Effector memory CD8-positive, alpha-beta T cell (primary cell): ENCODE data around the gene CNTN4.
"Not testable (repeated sequence)": the region's sequence is repeated elsewhere in the genome, so short reads cannot be mapped to it uniquely, and the experiment has no call there.

ENCODE experiments used
- ATAC-seq: fragments of 150-1000 bp; cut with Tn5 transposase; replicated peaks from 2 replicates; pipeline ENCODE4 v1.10.0; 2021; ENCODE audit warnings: mild to moderate bottlenecking, moderate library complexity
- DNase-seq, 3 experiments: peaks; one replicate each; pipeline ENCODE4 v3.0.0; 2021
- H3K27ac Mint-ChIP-seq, 2 donors: one replicate each; pipeline ENCODE4 v1.8.0; 2022; ENCODE audit warnings: mild to moderate bottlenecking in 2 of 2, mixed read lengths in 2 of 2, moderate library complexity in 2 of 2
- H3K27me3 Mint-ChIP-seq, 2 donors: one replicate each; pipeline ENCODE4 v1.8.0; 2022; ENCODE audit warnings: mixed read lengths in 2 of 2
- H3K36me3 Mint-ChIP-seq: one replicate; pipeline ENCODE4 v1.8.0; 2022; ENCODE audit warnings: mild to moderate bottlenecking, moderate library complexity, mixed read lengths; ENCODE audit not compliant: insufficient read depth
- H3K4me1 Mint-ChIP-seq, 2 donors: one replicate each; pipeline ENCODE4 v1.8.0; 2022; ENCODE audit warnings: low read depth in 2 of 2, mixed read lengths in 2 of 2
- H3K4me3 Mint-ChIP-seq, 2 donors: one replicate each; pipeline ENCODE4 v1.8.0; 2022; ENCODE audit warnings: mild to moderate bottlenecking in 2 of 2, mixed read lengths in 2 of 2, moderate library complexity in 2 of 2
- H3K9me3 Mint-ChIP-seq, 2 donors: one replicate each; pipeline ENCODE4 v1.8.0; 2022; ENCODE audit warnings: mixed read lengths in 2 of 2

The CNTN4 gene

GRCh38 chr3:2879587-2879986 lies 780.9 kb downstream of the CNTN4 start:
- no peak for DNase-seq
- Mint-ChIP-seq H3K4me3 (no peak overlapping the region), H3K4me1 (peaks cover 0 to 4% of the 10 kb centered on the region in 2 donors), H3K27me3 (peaks cover 0 to 7% of the 10 kb centered on the region in 2 donors), H3K9me3 (no peaks in the 10 kb centered on the region), H3K36me3 (no peaks in the 10 kb centered on the region), H3K27ac (no peak overlapping the region)
- ATAC-seq: no peak

GRCh38 chr3:2880218-2880756 lies 781.6 kb downstream of the CNTN4 start:
- no peaks in the 10 kb centered on the region for H3K27me3 Mint-ChIP-seq
- H3K9me3 Mint-ChIP-seq: no peaks in the 10 kb centered on the region
- ATAC-seq (no peak), DNase-seq (no peak)
- H3K4me1 Mint-ChIP-seq: peaks cover 0 to 4% of the 10 kb centered on the region in 2 donors
- no peak overlapping the region for H3K4me3 Mint-ChIP-seq
- H3K27ac Mint-ChIP-seq: no peak overlapping the region
- H3K36me3 Mint-ChIP-seq: no peaks in the 10 kb centered on the region

- no peaks in the 10 kb centered on the region for H3K36me3 Mint-ChIP-seq
These were observed 784.6 kb downstream of the CNTN4 start for GRCh38 chr3:2883283-2883682.

GRCh38 chr3:2888592-2888991 lies 789.9 kb downstream of the CNTN4 start:
- ATAC-seq: no peak
- no peak overlapping the region for H3K27ac Mint-ChIP-seq

More at GRCh38 chr3:2883283-2883682, 784.6 kb downstream of the CNTN4 start:
- no peak for ATAC-seq
- no peak overlapping the region for H3K4me3 Mint-ChIP-seq
- peaks cover 0 to 8% of the 10 kb centered on the region in 2 donors for H3K27me3 Mint-ChIP-seq
- no peak overlapping the region for H3K27ac Mint-ChIP-seq
- H3K4me1 Mint-ChIP-seq: peaks cover 2 to 4% of the 10 kb centered on the region in 2 donors
- DNase-seq: no peak
- no peaks in the 10 kb centered on the region for H3K9me3 Mint-ChIP-seq

GRCh38 chr3:2889736-2890135 lies 791.1 kb downstream of the CNTN4 start:
- peaks cover 0 to 2% of the 10 kb centered on the region in 2 donors for H3K4me1 Mint-ChIP-seq
- ATAC-seq: no peak
- H3K36me3 Mint-ChIP-seq: no peaks in the 10 kb centered on the region
- H3K27me3 Mint-ChIP-seq: peaks cover 8 to 10% of the 10 kb centered on the region in 2 donors
- H3K9me3 Mint-ChIP-seq: no peaks in the 10 kb centered on the region
- H3K27ac Mint-ChIP-seq: no peak overlapping the region
- no peak for DNase-seq
- no peak overlapping the region for H3K4me3 Mint-ChIP-seq

More at GRCh38 chr3:2888592-2888991, 789.9 kb downstream of the CNTN4 start:
- Mint-ChIP-seq H3K27me3 (peaks cover 8 to 10% of the 10 kb centered on the region in 2 donors), H3K4me3 (no peak overlapping the region), H3K36me3 (no peaks in the 10 kb centered on the region), H3K9me3 (no peaks in the 10 kb centered on the region), H3K4me1 (peaks cover 0 to 2% of the 10 kb centered on the region in 2 donors)
- DNase-seq: no peak

- Mint-ChIP-seq H3K27me3 (peaks cover 6 to 9% of the 10 kb centered on the region in 2 donors), H3K4me3 (no peak overlapping the region), H3K36me3 (no peaks in the 10 kb centered on the region), H3K4me1 (no peaks in the 10 kb centered on the region), H3K9me3 (peaks cover 0 to 1% of the 10 kb centered on the region in 2 donors), H3K27ac (no peak overlapping the region)
- no peak for ATAC-seq
- no peak for DNase-seq
These were observed 797.8 kb downstream of the CNTN4 start for GRCh38 chr3:2896308-2896939.

GRCh38 chr3:2897821-2898220 lies 799.2 kb downstream of the CNTN4 start:
- Mint-ChIP-seq H3K27me3 (peaks cover 0 to 12% of the 10 kb centered on the region in 2 donors), H3K4me3 (no peak overlapping the region), H3K9me3 (peaks cover 0 to 1% of the 10 kb centered on the region in 2 donors), H3K36me3 (no peaks in the 10 kb centered on the region), H3K4me1 (no peaks in the 10 kb centered on the region), H3K27ac (no peak overlapping the region)
- ATAC-seq: no peak
- DNase-seq: no peak

GRCh38 chr3:2898591-2899353 lies 800.1 kb downstream of the CNTN4 start:
- DNase-seq: no peak
- Mint-ChIP-seq H3K4me1 (no peaks in the 10 kb centered on the region), H3K36me3 (no peaks in the 10 kb centered on the region), H3K27ac (no peak overlapping the region), H3K9me3 (peaks cover 0 to 1% of the 10 kb centered on the region in 2 donors), H3K4me3 (no peak overlapping the region), H3K27me3 (peaks cover 0 to 12% of the 10 kb centered on the region in 2 donors)
- ATAC-seq: no peak

- no peak for DNase-seq
- H3K27ac Mint-ChIP-seq: no peak overlapping the region
- H3K4me1 Mint-ChIP-seq: no peaks in the 10 kb centered on the region
- peaks cover 0 to 27% of the 10 kb centered on the region in 2 donors for H3K27me3 Mint-ChIP-seq
- no peak for ATAC-seq
- H3K4me3 Mint-ChIP-seq: no peak overlapping the region
- no peaks in the 10 kb centered on the region for H3K9me3 Mint-ChIP-seq
- H3K36me3 Mint-ChIP-seq: no peaks in the 10 kb centered on the region
These were observed 805.4 kb downstream of the CNTN4 start for GRCh38 chr3:2904054-2904453.

- no peak overlapping the region for H3K27ac Mint-ChIP-seq
- no peak for ATAC-seq
- H3K4me3 Mint-ChIP-seq: no peak overlapping the region
- no peak for DNase-seq
- no peaks in the 10 kb centered on the region for H3K4me1 Mint-ChIP-seq
- no peaks in the 10 kb centered on the region for H3K9me3 Mint-ChIP-seq
- peaks cover 0 to 15% of the 10 kb centered on the region in 2 donors for H3K27me3 Mint-ChIP-seq
- no peaks in the 10 kb centered on the region for H3K36me3 Mint-ChIP-seq
These were observed 810.2 kb downstream of the CNTN4 start for GRCh38 chr3:2908693-2909351.

GRCh38 chr3:2910997-2911396 lies 812.3 kb downstream of the CNTN4 start:
- H3K27me3 Mint-ChIP-seq: peaks cover 0 to 10% of the 10 kb centered on the region in 2 donors
- no peak overlapping the region for H3K27ac Mint-ChIP-seq
- H3K9me3 Mint-ChIP-seq: no peaks in the 10 kb centered on the region
- H3K36me3 Mint-ChIP-seq: no peaks in the 10 kb centered on the region
- ATAC-seq: no peak
- no peaks in the 10 kb centered on the region for H3K4me1 Mint-ChIP-seq
- no peak overlapping the region for H3K4me3 Mint-ChIP-seq
- no peak for DNase-seq

- Mint-ChIP-seq H3K4me3 (no peak overlapping the region), H3K27me3 (no peaks in the 10 kb centered on the region), H3K9me3 (no peaks in the 10 kb centered on the region), H3K27ac (no peak overlapping the region), H3K4me1 (no peaks in the 10 kb centered on the region), H3K36me3 (no peaks in the 10 kb centered on the region)
- no peak for DNase-seq
- no peak for ATAC-seq
These were observed 817.2 kb downstream of the CNTN4 start for GRCh38 chr3:2915826-2916225.

GRCh38 chr3:2916640-2917039 lies 818.0 kb downstream of the CNTN4 start:
- H3K4me3 Mint-ChIP-seq, H3K36me3 Mint-ChIP-seq, H3K27ac Mint-ChIP-seq, H3K27me3 Mint-ChIP-seq, H3K9me3 Mint-ChIP-seq, ATAC-seq, DNase-seq, H3K4me1 Mint-ChIP-seq: not testable (repeated sequence)
